Daoy (cell line): ENCODE data around the gene FEM1B. TPM values are rescaled to one million over a fixed set of nuclear protein-coding genes. Genes with fewer than 3 reads are reported as not detected.

Source experiments
- DNase-seq: peaks from one replicate; pipeline ENCODE4 v3.0.0-alpha.2; 2015; ENCODE audit warnings: low read depth
- total RNA-seq: library from RNA; depleted of rRNA; stranded (reverse); fragments of >200 nt; shearing (Covaris generic); gene quantifications from 2 replicates; pipeline ENCODE4 v1.2.3, GENCODE V29; 2014

FEM1B gene
- total RNA-seq, 1 experiment from 2014 or later: 19.1 TPM

DNA sequence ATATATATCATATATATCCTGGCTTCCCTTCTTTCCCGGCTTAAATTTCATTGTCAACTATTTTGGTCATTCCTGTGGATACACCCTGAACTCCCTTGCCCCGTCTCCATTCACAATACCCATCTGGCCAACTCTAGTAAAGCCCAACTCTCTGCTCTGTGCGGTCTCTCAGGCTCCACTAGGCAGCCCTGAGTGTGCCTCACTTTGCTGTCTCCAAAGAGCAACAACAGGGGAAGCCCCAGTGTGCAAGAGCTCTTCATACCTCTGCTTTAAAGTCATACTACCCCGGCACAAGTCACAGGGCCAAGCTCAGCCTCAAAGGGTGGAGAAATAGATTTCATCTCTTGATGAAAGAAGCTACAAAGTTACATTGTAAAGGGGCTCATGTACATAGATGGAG is 18.9 kb upstream of the FEM1B start:
- DNase-seq: no peak

- DNase-seq: no peak
These were observed 17.7 kb upstream of the FEM1B start for GRCh38 chr15:68259883-68260282.

DNA sequence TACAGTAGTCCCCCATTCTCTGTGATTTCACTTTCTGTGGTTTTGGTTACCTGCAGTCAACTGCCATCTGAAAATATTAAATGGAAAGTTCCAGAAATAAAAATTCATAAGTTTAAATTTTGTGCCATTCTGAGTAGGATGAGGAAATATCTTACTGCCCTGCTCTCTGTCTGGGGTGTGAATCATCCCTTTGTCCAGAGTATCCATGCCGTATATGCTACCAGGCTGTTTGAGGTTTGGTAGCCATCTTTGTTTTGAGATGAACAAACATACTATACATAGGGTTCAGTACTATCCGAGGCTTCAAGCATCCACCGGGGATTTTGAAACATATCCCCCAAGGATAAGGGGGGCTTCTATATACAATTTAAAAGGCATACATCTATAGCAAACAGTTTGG is 16.3 kb upstream of the FEM1B start:
- no peak for DNase-seq

- DNase-seq: no peak
These were observed 15.6 kb upstream of the FEM1B start for GRCh38 chr15:68261980-68262379.

DNA sequence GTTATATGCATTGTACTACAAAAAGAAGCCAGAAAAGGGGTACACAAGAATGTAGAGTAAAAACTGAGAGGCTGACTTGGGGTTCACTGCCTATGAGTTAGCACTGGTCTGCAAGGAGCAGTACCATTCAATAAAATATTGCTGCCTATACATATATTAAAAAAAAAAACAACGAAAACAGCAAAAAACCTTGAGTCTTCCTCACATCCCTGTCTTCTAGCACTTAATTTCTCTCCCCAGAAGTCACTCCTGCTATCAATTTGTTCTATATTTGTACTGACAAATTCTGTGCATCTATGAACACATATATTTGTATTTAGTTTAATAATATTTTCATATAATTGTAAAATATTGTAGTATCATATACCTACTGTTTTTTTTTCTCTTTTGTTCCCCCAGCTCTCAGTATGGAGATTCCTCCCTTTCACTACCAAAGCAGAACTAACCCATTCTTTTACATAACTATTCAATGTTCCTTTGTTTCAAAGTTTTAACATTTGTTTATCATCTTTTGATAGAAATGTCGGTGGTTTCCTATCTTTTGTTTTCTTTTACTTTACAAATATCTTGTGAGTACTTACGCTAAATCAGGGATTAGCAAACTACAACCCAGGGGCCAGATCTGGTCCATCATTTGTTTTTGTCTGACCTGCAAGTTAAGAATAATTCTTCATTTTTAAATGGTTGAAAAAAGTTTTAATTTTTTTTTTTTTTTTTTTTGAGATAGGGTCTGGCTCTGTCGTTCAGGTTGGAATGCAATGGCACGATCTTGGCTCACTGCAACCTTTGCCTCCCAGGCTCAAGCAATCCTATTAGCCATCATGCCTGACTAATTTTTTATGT is 14.8 kb upstream of the FEM1B start:
- DNase-seq: no peak

DNA sequence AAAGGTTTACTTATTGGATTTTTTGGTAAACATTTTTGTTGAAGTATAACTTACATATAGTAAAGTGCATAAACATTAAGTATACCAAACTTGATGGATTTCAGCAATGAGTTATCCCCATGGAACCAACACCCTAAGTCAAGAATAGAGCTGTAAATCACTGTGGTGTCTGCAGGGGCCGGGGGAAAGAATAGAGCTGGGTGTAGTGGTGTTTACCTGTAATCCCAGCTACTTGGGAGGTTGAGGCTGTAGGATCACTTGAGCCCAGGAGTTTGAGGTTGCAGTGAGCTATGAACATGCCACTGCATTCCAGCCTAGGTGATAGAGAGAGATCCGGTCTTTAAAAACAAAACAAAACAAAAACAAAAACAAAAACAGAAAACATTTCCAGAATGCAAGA is 13.3 kb upstream of the FEM1B start:
- no peak for DNase-seq

GRCh38 chr15:68265081-68265480 is 12.5 kb upstream of the FEM1B start:
- no peak for DNase-seq

GRCh38 chr15:68265674-68266073 is 11.9 kb upstream of the FEM1B start:
- no peak for DNase-seq

DNA sequence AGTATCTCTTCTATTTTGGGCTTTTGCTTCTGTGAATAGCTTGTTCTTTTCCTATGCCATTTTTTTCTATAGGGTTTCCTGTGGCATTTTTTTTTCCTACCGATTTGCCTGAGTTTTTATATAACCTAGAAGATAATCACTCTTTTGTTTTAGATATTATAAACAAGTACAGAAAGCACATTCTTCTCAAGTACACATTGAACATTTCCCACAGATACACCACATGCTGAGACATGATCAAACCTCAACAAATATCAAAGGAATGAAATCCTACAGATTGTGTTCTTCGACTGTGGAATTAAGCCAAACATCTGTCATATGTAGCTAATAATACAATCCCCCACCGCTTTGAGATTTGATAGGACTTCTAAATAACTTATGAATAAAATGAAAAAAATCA is 9.1 kb upstream of the FEM1B start:
- no peak for DNase-seq

DNA sequence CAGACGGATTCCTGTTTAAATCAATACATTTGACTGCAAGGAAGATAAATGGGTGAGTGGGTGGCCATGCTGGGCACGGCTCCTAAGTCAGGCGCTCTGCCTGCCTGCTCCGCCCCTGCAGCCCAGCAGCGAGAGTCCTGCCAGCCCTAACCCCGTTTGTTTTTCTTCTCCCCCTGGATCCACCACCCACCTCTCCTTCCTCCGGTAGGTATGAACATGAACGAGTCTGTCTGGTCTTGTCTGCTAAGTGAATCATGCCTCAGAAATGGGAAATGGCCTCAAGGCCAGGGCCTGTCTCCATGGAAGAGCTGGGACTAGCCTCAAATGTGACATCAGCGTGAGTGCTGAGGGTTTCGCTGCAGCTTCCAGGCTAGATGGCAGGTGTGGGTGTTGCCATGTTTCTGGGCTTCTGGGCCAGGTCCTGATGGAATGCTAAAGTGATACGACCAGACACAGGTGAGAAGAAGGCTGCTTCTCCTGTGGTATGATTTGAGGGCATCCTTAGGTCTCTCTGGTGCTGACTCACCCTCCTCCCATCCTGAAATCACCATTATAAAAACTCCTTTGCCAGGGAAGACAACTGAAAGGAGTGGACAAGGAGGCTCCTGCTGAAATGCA is 5.6 kb upstream of the FEM1B start:
- peak; percentile 89 for DNase-seq

DNA sequence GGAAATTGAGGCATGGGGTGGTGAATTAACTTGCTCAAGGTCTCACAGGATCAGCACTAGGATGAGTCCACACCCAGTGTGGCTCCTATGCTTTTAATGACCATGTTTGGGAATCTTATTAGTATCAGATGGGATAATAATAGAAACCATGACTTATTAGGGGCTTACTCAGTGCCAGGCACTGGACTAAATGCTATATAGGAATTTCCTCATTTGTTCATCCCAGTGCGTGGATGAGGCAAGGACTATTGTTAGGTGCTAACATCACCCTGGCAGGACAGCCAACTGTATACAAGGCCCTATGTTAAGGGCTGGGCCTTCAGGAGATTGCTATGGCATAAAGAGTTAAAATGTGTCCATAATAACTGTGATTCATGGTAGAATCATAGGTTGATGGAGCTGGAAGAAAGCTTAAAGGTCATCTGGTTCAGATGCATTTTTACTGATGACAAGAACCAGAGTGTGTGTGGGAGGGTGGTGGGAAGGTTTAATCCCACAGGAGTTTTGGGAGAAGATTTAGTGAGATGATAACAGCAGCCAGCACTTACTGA is 4.7 kb upstream of the FEM1B start:
- peak; percentile 40 for DNase-seq

DNA sequence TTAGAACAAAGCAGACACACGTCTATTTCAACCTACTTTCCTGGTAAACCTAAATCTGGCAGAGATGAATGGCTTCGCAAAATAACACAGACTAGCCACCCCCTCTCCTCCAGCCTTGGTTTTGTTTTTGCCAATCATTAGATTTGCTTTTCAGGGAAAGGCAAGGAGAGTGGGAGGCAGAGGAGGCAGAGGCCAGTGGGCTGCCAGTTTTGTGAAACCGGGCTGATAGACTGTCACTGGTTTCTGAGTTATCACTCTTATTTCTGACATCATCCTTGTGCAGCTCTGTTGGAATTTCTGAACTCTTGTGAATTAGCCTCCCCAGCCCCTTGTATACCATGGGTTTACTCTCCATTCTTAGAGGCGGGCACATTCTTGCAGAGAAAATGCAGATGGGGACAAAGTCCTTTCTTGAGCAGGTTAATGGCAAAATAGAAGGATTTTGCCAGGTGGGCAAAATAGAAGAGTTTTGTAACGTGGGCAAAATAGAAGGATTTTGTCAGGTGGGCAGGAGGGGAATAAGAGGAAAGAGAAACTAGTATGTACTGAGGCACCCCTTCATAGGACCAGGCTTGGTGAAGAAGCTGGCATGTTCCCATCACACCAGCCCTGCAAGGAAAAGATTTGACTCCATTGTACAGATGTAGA is 3.2 kb upstream of the FEM1B start:
- no peak for DNase-seq

DNA sequence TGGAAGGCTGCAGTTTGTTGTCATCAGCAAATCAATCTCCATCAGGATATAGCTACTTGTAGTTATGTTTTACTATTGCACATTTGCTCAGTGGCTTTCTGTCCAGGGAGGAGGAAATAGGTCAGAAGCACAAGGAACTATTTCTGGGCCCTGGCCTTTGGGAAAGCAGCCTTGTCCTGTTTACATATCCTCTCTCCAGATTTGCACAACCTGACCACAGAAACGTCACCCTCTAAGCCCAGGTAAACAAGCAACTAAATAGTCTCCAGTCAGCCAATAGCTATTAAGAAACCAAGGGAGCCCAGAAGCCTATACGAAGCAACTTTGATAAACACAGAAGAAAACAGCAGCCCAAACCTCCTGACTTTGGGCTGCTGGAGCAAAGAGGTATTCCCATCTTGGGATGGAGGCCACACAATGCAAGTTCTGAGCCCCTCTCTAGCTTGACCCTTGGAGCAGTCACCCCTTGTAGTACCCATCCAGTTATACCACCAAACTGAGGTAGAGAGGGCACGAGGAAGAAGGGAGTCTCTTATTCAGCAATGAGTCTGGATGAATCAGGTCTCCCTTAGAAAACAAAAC is 2.3 kb upstream of the FEM1B start:
- no peak for DNase-seq

- DNase-seq: no peak
These were observed 877 bp upstream of the FEM1B start for GRCh38 chr15:68276668-68277067.

DNA sequence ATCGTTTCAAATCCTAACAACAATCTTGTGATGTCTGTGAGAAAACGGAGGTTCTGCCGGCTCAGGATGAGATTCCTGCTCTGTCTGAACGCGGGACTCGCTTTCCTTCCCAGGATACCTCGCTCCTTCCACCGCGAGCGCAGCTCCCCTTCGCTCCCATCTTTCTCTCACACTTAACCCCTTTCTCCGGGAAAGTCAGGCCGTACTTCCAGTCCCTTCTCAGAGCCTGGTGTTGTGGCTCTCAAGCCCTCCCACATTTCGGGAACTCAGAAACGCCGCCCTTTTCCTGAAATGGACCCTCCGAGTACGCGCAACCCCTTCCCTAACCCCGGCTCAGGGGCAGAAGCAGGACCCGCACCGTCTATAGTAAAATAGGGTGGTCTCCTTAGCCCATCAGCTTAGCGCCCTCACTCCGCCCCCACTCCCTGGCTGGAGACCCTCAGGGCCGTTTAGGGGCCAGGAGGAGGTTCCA is 378 bp upstream of the FEM1B start:
- no peak for DNase-seq

DNA sequence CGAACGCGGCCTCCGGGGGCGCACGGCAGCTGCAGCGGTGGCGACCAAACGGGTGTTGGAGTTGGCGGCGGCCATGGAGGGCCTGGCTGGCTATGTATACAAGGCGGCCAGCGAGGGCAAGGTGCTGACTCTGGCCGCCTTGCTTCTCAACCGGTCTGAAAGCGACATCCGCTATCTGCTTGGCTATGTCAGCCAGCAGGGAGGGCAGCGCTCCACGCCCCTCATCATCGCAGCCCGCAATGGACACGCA is 725 bp downstream of the FEM1B start:
- no peak for DNase-seq

- peak; percentile 24 for DNase-seq
These were observed 1.3 kb downstream of the FEM1B start for GRCh38 chr15:68278595-68279405.

DNA sequence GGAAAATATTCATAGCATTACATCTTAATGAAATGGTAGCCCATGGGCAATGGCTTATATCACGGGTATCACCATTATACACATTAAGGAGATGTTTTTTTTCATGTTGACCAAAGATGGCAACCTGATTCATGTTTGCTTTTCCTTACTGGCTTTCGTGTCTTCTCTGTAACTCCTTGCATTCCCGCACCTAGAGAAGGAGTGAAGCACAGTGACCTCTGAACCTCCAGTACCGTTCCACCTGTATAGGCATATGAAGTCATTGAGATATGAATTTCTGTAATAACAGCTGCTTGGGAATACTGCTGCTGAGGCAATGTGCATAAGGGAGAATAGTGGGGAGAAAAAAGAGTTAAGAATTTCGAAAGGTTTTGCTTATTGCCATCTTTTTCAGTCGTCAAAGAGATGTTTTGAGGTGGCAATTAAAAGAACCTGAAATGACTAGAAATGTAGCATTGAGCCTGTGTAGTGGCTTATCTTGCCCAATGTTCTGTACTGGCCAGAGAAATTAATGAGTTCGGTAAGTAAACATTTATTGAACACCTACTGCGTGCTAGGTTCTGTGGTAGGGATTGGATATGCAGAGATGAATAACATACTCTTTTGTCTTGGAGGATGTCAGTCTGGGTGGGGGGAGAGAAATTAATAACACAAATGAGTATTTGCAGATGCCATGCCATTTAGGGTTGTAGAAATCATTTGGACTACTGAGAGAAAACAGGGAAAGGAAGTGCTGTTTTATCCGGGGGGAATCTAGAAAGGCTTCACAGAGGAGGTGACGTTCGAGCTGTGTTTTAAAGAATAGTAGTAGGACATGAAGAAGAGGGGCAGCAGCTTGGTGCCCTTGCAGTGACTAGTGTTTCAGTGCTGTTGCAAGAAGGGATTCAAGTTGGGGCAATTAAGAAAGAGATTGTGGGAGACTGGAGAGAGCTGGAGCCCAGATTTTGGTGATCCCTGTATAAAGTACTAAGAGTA is 2.5 kb downstream of the FEM1B start:
- no peak for DNase-seq

- DNase-seq: no peak
These were observed 3.5 kb downstream of the FEM1B start for GRCh38 chr15:68281008-68281407.

GRCh38 chr15:68283401-68283800 is 5.9 kb downstream of the FEM1B start:
- no peak for DNase-seq
